ENCODE measurements around the gene KIAA1191.

The KIAA1191 gene

DNA sequence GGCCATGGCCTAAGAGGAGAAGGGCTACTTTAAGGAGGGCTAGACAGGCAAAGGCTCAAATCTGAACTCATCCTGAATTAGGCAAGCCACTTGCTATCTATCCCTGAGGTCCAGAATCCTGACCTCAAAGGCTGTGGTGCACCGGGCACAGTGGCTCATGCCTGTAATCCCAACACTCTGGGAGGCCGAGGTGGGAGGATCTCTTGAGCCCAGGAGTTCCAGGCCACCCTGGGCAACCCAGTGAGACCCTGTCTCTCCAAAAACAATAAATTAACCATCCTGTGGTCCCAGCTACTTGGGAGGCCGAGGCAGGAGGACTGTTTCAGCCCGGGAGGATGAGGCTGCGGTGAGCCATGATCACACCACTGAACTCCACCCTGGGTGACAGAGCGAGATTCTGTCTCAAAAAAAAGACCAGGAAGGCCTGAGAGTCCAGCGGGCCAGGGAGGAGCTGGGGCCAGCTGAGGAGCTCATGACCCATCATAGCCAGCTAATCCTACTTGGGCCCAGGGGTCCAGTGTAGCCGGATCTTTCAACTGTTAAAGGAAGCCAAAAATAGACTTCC lies 22.9 kb upstream of the KIAA1191 start:
- H3K4me3 ChIP-seq (ENCODE audit: control insufficient read depth, low read depth, low read length), result no peak overlapping the region
- TF ChIP-seq, protein P1, sequence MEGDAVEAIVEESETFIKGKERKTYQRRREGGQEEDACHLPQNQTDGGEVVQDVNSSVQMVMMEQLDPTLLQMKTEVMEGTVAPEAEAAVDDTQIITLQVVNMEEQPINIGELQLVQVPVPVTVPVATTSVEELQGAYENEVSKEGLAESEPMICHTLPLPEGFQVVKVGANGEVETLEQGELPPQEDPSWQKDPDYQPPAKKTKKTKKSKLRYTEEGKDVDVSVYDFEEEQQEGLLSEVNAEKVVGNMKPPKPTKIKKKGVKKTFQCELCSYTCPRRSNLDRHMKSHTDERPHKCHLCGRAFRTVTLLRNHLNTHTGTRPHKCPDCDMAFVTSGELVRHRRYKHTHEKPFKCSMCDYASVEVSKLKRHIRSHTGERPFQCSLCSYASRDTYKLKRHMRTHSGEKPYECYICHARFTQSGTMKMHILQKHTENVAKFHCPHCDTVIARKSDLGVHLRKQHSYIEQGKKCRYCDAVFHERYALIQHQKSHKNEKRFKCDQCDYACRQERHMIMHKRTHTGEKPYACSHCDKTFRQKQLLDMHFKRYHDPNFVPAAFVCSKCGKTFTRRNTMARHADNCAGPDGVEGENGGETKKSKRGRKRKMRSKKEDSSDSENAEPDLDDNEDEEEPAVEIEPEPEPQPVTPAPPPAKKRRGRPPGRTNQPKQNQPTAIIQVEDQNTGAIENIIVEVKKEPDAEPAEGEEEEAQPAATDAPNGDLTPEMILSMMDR (conservative IDR thresholded peaks at IDR 0.05; ENCODE audit: control insufficient read depth, insufficient read depth, low read depth, low read length), result no peak
- DNase-seq (ENCODE audit: low read depth), result no peak

DNA sequence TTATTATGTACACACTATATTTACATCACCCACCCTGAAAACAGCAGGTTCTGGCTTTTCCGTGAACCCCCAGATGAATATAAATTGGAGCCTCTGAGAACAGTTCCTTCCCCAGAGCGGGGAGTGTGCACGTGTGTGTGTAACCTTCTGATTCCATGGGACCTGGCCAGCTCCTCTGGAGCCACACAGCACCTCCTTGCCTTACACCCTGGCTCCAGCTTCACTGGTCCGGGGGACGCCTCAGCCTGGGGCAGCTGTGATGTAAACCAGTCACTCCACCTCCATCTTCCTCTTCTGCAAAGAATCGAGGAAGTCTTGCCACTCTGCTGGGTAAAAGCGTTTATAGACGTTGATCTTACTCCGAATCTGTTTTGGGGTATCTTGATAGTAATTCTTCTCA lies 22.4 kb upstream of the KIAA1191 start:
- DNase-seq (ENCODE audit: low read depth), result no peak
- no peak overlapping the region for H3K4me3 ChIP-seq (ENCODE audit: control insufficient read depth, low read depth, low read length)
- TF ChIP-seq, protein P1 (conservative IDR thresholded peaks at IDR 0.05; ENCODE audit: control insufficient read depth, insufficient read depth, low read depth, low read length), result no peak

DNA sequence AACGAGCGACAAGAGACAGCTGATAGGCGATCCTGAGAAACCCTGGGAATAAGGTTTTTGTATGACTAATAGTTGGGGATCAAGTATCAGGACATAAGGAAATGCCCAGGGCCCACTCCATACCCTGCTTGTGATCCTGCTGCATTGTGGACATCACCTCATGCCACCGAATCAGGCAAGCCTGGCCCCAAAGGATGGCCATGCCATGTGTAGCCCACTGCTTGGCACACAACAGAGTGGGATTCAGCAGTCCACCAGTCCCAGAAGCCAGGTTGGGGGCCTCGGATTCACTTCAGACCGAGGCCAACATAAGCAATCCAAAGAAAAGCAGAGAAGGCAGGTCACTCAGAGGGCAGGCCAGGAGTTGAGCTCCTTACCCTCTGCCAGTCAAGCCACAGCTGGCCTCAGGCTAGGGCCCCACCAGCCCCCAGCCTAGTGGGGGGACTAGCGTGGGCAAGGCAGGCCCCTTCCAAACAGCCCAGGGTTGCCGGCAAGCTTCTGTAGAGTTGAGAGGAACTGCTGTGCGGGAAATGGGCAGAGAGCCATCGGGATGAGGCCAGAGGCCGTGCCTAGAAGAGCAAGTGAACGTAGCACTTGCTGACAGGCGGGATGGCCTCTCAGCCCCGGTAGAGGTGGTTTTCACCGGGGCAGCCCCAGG lies 21.8 kb upstream of the KIAA1191 start:
- TF ChIP-seq, protein P1 (conservative IDR thresholded peaks at IDR 0.05; ENCODE audit: control insufficient read depth, insufficient read depth, low read depth, low read length), result no peak
- no peak for DNase-seq (ENCODE audit: low read depth)
- no peak overlapping the region for H3K4me3 ChIP-seq (ENCODE audit: control insufficient read depth, low read depth, low read length)

DNA sequence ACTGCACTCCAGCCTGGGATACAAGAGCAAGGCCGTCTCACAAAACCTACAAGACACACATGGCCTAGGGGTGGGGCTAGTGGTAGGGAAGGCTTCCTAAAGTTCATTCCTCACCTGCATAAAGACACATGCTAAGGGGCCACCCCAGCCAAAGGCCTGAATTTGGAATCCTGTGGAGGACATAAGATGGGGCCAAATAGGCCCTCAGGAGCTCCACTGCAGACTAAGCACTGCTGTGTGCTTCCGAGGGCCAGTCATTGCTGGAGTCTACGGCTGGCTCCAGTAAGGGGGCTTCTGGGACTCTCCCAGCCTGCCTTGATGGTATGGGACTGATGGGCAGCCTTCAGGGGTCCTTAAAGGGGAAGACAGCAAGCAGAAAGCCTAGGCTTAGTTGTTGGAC lies 21.2 kb upstream of the KIAA1191 start:
- TF ChIP-seq, protein P1 (conservative IDR thresholded peaks at IDR 0.05; ENCODE audit: control insufficient read depth, insufficient read depth, low read depth, low read length), result no peak
- DNase-seq (ENCODE audit: low read depth), result no peak
- no peak overlapping the region for H3K4me3 ChIP-seq (ENCODE audit: control insufficient read depth, low read depth, low read length)

DNA sequence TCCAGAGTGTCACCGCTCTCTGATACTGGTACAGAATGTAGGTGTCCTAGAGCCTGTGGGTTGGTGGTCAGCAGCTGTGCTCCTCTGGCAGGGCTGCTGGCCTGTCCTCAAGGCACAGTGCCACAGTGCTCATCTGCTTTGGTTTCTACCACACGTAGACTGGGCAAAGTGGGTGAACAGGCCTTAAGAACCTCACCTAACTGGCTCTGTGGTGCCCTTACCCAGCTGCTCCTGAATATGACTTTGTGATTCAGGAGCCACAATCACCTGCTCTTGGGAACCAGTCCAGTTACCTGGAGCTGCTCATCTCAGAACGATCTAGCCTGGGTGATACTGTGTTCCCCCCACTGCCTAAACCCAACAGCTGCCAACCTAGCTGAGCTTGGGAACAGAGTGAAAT lies 20.4 kb upstream of the KIAA1191 start:
- no peak overlapping the region for H3K4me3 ChIP-seq (ENCODE audit: control insufficient read depth, low read depth, low read length)
- TF ChIP-seq, protein P1 (conservative IDR thresholded peaks at IDR 0.05; ENCODE audit: control insufficient read depth, insufficient read depth, low read depth, low read length), result no peak
- DNase-seq (ENCODE audit: low read depth), result no peak

DNA sequence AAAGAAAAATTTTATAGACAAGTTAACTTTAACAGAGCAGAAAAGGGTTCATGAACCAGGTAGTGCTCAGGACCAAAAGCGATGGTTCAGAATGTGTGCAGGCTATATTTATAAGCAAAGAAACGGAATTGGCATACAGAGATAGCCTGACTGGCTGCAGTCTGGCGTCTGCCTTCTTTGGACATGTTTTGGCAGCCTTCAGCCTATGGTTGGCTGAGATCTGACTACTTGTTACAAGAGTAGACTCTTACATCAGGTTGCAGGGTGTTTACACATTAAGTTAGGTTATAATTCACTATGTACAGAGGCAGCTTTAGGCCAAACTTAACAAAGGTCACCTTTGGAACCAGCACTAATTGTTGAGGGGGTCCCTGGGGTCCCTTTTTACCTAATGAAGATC lies 19.9 kb upstream of the KIAA1191 start:
- no peak overlapping the region for H3K4me3 ChIP-seq (ENCODE audit: control insufficient read depth, low read depth, low read length)
- DNase-seq (ENCODE audit: low read depth), result no peak
- TF ChIP-seq, protein P1 (conservative IDR thresholded peaks at IDR 0.05; ENCODE audit: control insufficient read depth, insufficient read depth, low read depth, low read length), result no peak
